Measurements from ENCODE around the gene STRADB. TPM values are rescaled to one million over a fixed set of nuclear protein-coding genes. Genes with fewer than 3 reads are reported as not detected.
A peak's percentile ranks its signal among the peaks of the same experiment; 100 is the strongest.
"Not testable (repeated sequence)": the region's sequence is repeated elsewhere in the genome, so short reads cannot be mapped to it uniquely, and the experiment has no call there.

STRADB gene
- polyA plus RNA-seq, 3 donors: 6.9 to 25.6 (median 22.0) TPM

- peak overlapping the region in 2 of 7 donors; percentile 40 to 79 for H3K27ac Mint-ChIP-seq
- DNase-seq: no peak
- Histone ChIP-seq H3K9me3 (replicated peaks in 1 of 2; ENCODE audit: control insufficient read depth in 1 of 2, insufficient read depth in 1 of 2, low read length in 2 of 2) (no peaks in the 10 kb centered on the region), H3K36me3 (replicated peaks in 1 of 2; ENCODE audit: control insufficient read depth in 1 of 2, insufficient read depth in 2 of 2, low read length in 2 of 2) (no peaks in the 10 kb centered on the region), H3K4me2 (replicated peaks; ENCODE audit: extremely low read depth, low read length, poor library complexity, severe bottlenecking) (no peak overlapping the region), H3K27ac (ENCODE audit: low read depth in 1 of 2, low read length in 2 of 2) (no peak overlapping the region), H3K9ac (ENCODE audit: insufficient read depth, low read length, poor library complexity, severe bottlenecking) (no peak overlapping the region), H3K4me3 (replicated peaks in 1 of 3; ENCODE audit: low read depth in 2 of 3, low read length in 3 of 3) (no peak overlapping the region), H4K20me1 (ENCODE audit: insufficient read depth, low read length) (peaks cover 26% of the 10 kb centered on the region), H3K4me1 (ENCODE audit: control insufficient read depth in 1 of 2, insufficient read depth in 2 of 2, low read length in 2 of 2) (no peaks in the 10 kb centered on the region), H3K27me3 (ENCODE audit: control insufficient read depth in 2 of 2, insufficient read depth in 2 of 2, low read length in 2 of 2) (no peaks in the 10 kb centered on the region), H3K79me2 (ENCODE audit: insufficient read depth, low read length) (peaks cover 17% of the 10 kb centered on the region), H2AFZ (ENCODE audit: insufficient read depth, low read depth, low read length, poor library complexity, severe bottlenecking) (no peak overlapping the region)
- no peaks in the 10 kb centered on the region for H3K4me1 Mint-ChIP-seq
- intact Hi-C loops (cut with micrococcal nuclease): no loop called here
- 96% methylated on average over 6 of the region's 9 CpGs for WGBS (ENCODE audit: insufficient coverage)
- TF ChIP-seq, protein P1, sequence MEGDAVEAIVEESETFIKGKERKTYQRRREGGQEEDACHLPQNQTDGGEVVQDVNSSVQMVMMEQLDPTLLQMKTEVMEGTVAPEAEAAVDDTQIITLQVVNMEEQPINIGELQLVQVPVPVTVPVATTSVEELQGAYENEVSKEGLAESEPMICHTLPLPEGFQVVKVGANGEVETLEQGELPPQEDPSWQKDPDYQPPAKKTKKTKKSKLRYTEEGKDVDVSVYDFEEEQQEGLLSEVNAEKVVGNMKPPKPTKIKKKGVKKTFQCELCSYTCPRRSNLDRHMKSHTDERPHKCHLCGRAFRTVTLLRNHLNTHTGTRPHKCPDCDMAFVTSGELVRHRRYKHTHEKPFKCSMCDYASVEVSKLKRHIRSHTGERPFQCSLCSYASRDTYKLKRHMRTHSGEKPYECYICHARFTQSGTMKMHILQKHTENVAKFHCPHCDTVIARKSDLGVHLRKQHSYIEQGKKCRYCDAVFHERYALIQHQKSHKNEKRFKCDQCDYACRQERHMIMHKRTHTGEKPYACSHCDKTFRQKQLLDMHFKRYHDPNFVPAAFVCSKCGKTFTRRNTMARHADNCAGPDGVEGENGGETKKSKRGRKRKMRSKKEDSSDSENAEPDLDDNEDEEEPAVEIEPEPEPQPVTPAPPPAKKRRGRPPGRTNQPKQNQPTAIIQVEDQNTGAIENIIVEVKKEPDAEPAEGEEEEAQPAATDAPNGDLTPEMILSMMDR (IDR thresholded peaks at IDR 0.05): no peak
- H3K9me3 Mint-ChIP-seq: peaks cover 0 to 7% (median 5%) of the 10 kb centered on the region in 7 donors
- no peaks in the 10 kb centered on the region for H3K27me3 Mint-ChIP-seq (ENCODE audit: low read depth in 3 of 3)
- H3K36me3 Mint-ChIP-seq: peaks cover 4 to 10% of the 10 kb centered on the region in 2 donors
- no peak overlapping the region for H3K4me3 Mint-ChIP-seq
These were observed 25.6 kb upstream of the STRADB start for GRCh38 chr2:201425952-201426351.

GRCh38 chr2:201428366-201428765 lies 23.2 kb upstream of the STRADB start:
- Mint-ChIP-seq H3K36me3 (peaks cover 11 to 17% of the 10 kb centered on the region in 2 donors), H3K4me1 (peaks cover 14% of the 10 kb centered on the region)
- H3K36me3 ChIP-seq (replicated peaks in 1 of 2; ENCODE audit: control insufficient read depth in 1 of 2, insufficient read depth in 2 of 2, low read length in 2 of 2); H2AFZ ChIP-seq (ENCODE audit: insufficient read depth, low read depth, low read length, poor library complexity, severe bottlenecking); H3K27ac Mint-ChIP-seq; intact Hi-C loops (cut with micrococcal nuclease); H3K9me3 ChIP-seq (replicated peaks in 1 of 2; ENCODE audit: control insufficient read depth in 1 of 2, insufficient read depth in 1 of 2, low read length in 2 of 2); H3K27ac ChIP-seq (ENCODE audit: low read depth in 1 of 2, low read length in 2 of 2); H3K4me2 ChIP-seq (replicated peaks; ENCODE audit: extremely low read depth, low read length, poor library complexity, severe bottlenecking); H3K27me3 Mint-ChIP-seq (ENCODE audit: low read depth in 3 of 3); DNase-seq; H3K4me1 ChIP-seq (ENCODE audit: control insufficient read depth in 1 of 2, insufficient read depth in 2 of 2, low read length in 2 of 2); H3K4me3 Mint-ChIP-seq; H3K9ac ChIP-seq (ENCODE audit: insufficient read depth, low read length, poor library complexity, severe bottlenecking); H3K4me3 ChIP-seq (replicated peaks in 1 of 3; ENCODE audit: low read depth in 2 of 3, low read length in 3 of 3); H3K27me3 ChIP-seq (ENCODE audit: control insufficient read depth in 2 of 2, insufficient read depth in 2 of 2, low read length in 2 of 2); H3K9me3 Mint-ChIP-seq: not testable (repeated sequence)
- H4K20me1 ChIP-seq (ENCODE audit: insufficient read depth, low read length): peaks cover 35% of the 10 kb centered on the region
- peaks cover 29% of the 10 kb centered on the region for H3K79me2 ChIP-seq (ENCODE audit: insufficient read depth, low read length)

DNA sequence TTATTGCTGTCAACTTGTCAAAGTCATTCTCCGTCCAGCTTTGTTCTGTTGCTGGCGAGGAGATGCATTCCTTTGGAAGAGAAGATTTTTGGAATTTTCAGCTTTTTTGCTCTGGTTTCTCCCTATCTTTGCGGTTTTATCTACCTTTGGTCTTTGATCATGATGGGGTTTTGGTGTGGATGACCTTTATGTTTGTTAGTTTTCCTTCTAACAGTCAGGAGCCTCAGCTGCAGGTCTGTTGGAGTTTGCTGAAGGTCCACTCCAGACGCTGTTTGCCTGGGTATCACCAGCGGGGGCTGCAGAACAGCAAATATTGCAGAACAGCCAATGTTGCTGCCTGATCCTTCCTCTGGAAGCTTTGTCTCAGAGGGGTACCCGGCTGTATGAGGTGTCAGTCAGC lies 21.7 kb upstream of the STRADB start:
- H3K4me2 ChIP-seq (replicated peaks; ENCODE audit: extremely low read depth, low read length, poor library complexity, severe bottlenecking); H3K4me1 ChIP-seq (ENCODE audit: control insufficient read depth in 1 of 2, insufficient read depth in 2 of 2, low read length in 2 of 2); H3K9me3 Mint-ChIP-seq; H3K27me3 ChIP-seq (ENCODE audit: control insufficient read depth in 2 of 2, insufficient read depth in 2 of 2, low read length in 2 of 2); DNase-seq; H3K36me3 ChIP-seq (replicated peaks in 1 of 2; ENCODE audit: control insufficient read depth in 1 of 2, insufficient read depth in 2 of 2, low read length in 2 of 2); H3K9me3 ChIP-seq (replicated peaks in 1 of 2; ENCODE audit: control insufficient read depth in 1 of 2, insufficient read depth in 1 of 2, low read length in 2 of 2); H2AFZ ChIP-seq (ENCODE audit: insufficient read depth, low read depth, low read length, poor library complexity, severe bottlenecking); H3K9ac ChIP-seq (ENCODE audit: insufficient read depth, low read length, poor library complexity, severe bottlenecking); H3K4me3 ChIP-seq (replicated peaks in 1 of 3; ENCODE audit: low read depth in 2 of 3, low read length in 3 of 3); H3K27me3 Mint-ChIP-seq (ENCODE audit: low read depth in 3 of 3); H3K27ac Mint-ChIP-seq; H3K27ac ChIP-seq (ENCODE audit: low read depth in 1 of 2, low read length in 2 of 2); H3K4me3 Mint-ChIP-seq; intact Hi-C loops (cut with micrococcal nuclease): not testable (repeated sequence)
- Mint-ChIP-seq H3K4me1 (peaks cover 19% of the 10 kb centered on the region), H3K36me3 (peaks cover 10 to 17% of the 10 kb centered on the region in 2 donors)
- 100% methylated on average over 6 of the region's 6 CpGs for WGBS (ENCODE audit: insufficient coverage)
- Histone ChIP-seq H3K79me2 (ENCODE audit: insufficient read depth, low read length) (peaks cover 28% of the 10 kb centered on the region), H4K20me1 (ENCODE audit: insufficient read depth, low read length) (peaks cover 28% of the 10 kb centered on the region)

DNA sequence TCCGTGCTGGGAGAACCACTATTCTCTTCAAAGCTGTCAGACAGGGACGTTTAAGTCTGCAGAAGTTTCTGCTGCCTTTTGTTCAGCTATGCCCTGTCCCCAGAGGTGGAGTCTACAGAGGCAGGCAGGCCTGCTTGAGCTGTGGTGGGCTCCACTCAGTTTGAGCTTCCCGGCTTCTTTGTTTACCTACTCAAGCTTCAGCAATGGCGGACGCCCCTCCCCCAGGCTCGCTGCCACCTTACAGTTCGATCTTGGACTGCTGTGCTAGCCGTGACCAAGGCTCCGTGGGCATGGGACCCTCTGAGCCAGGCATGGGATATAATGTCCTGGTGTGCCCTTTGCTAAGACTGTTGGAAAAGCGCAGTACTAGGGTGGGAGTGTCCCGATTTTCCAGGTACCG lies 21.2 kb upstream of the STRADB start:
- H3K9me3 ChIP-seq (replicated peaks in 1 of 2; ENCODE audit: control insufficient read depth in 1 of 2, insufficient read depth in 1 of 2, low read length in 2 of 2); H3K4me2 ChIP-seq (replicated peaks; ENCODE audit: extremely low read depth, low read length, poor library complexity, severe bottlenecking); H3K4me1 ChIP-seq (ENCODE audit: control insufficient read depth in 1 of 2, insufficient read depth in 2 of 2, low read length in 2 of 2); DNase-seq; H3K9ac ChIP-seq (ENCODE audit: insufficient read depth, low read length, poor library complexity, severe bottlenecking); H3K4me3 Mint-ChIP-seq; H3K4me3 ChIP-seq (replicated peaks in 1 of 3; ENCODE audit: low read depth in 2 of 3, low read length in 3 of 3); H3K27me3 ChIP-seq (ENCODE audit: control insufficient read depth in 2 of 2, insufficient read depth in 2 of 2, low read length in 2 of 2); H3K36me3 ChIP-seq (replicated peaks in 1 of 2; ENCODE audit: control insufficient read depth in 1 of 2, insufficient read depth in 2 of 2, low read length in 2 of 2); intact Hi-C loops (cut with micrococcal nuclease); H2AFZ ChIP-seq (ENCODE audit: insufficient read depth, low read depth, low read length, poor library complexity, severe bottlenecking); H3K9me3 Mint-ChIP-seq; H3K27ac Mint-ChIP-seq; H3K27me3 Mint-ChIP-seq (ENCODE audit: low read depth in 3 of 3); H3K27ac ChIP-seq (ENCODE audit: low read depth in 1 of 2, low read length in 2 of 2): not testable (repeated sequence)
- WGBS (ENCODE audit: insufficient coverage): 100% methylated on average over 7 of the region's 12 CpGs
- Mint-ChIP-seq H3K4me1 (peaks cover 19% of the 10 kb centered on the region), H3K36me3 (peaks cover 10 to 17% of the 10 kb centered on the region in 2 donors)
- H4K20me1 ChIP-seq (ENCODE audit: insufficient read depth, low read length): peaks cover 32% of the 10 kb centered on the region
- peaks cover 30% of the 10 kb centered on the region for H3K79me2 ChIP-seq (ENCODE audit: insufficient read depth, low read length)

Measured in CD14-positive monocyte (primary cell).